ENCODE data around the gene PITHD1. TPM values are rescaled to one million over a fixed set of nuclear protein-coding genes. Genes with fewer than 3 reads are reported as not detected.
"Not testable (repeated sequence)": the region's sequence is repeated elsewhere in the genome, so short reads cannot be mapped to it uniquely, and the experiment has no call there.

The PITHD1 gene
- total and polyA plus RNA-seq, 2 of the 8 experiments (the other 6 are each of a cell fraction or from before 2014, with no cell fraction given), result 67.4 to 68.8 TPM

DNA sequence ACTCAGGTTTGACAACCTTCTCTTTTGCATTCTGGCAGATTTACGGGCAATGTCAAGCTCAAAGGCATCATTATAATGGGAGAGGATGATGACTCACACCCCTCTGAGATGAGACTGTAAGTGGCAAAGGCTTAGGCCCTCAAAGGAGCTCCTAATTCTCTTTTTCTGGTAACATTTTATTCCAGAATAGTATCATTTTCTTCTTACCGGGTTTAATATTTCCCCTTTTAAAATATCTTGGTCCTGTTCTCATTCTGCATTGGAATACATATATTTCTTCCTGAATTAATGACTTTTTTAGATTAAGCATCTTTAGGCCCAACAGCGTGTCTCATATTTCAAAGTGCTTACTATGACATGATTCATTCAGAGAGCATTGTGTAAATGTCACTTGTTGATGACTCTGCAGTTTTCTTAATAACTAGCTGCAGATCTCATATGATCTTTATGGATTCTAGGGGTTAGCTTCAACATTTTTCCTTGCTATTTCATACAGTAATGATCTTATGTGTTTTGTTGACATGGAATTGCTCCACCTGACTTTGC lies 1.7 kb downstream of the PITHD1 start (continued):
- TF ChIP-seq CBX8 (IDR thresholded peaks at IDR 0.05; ENCODE audit: borderline replicate concordance, low read depth, low read length), result no peak
- TF ChIP-seq, protein P1, sequence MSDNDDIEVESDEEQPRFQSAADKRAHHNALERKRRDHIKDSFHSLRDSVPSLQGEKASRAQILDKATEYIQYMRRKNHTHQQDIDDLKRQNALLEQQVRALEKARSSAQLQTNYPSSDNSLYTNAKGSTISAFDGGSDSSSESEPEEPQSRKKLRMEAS (IDR thresholded peaks at IDR 0.05), result no peak
- no peak for TF ChIP-seq RBBP5 (IDR thresholded peaks at IDR 0.05; ENCODE audit: borderline replicate concordance, low read depth, low read length)
- TF ChIP-seq, protein P2, sequence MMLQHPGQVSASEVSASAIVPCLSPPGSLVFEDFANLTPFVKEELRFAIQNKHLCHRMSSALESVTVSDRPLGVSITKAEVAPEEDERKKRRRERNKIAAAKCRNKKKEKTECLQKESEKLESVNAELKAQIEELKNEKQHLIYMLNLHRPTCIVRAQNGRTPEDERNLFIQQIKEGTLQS (IDR thresholded peaks at IDR 0.05; ENCODE audit: insufficient read depth, low read depth, low read length), result no peak

DNA sequence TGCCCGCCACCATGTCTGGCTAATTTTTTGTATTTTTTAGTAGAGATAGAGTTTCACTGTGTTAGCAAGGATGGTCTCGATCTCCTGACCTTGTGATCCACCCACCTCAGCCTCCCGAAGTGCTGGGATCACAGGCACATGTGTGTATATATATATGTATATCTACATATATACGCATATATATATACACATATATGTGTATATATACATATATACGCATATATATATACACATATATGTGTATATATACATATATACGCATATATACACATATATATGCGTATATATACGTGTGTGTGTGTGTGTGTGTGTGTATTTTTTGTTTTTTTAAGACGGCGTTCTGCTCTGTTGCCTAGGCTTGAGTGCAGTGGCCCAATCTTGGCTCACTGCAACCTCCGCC lies 4.9 kb downstream of the PITHD1 start:
- H2BK20ac ChIP-seq (ENCODE audit: low read length); H3K79me1 ChIP-seq (ENCODE audit: low read depth, low read length); H3K14ac ChIP-seq (ENCODE audit: insufficient read length); H2BK5ac ChIP-seq (ENCODE audit: low read depth, low read length); H3K18ac ChIP-seq (ENCODE audit: extremely low read depth, low read length); H3K4ac ChIP-seq (replicated peaks; ENCODE audit: insufficient read length, low read depth, low read length); H4K91ac ChIP-seq (replicated peaks; ENCODE audit: insufficient read length, low read length); H2BK15ac ChIP-seq (ENCODE audit: low read length); FAIRE-seq; H2BK120ac ChIP-seq (replicated peaks; ENCODE audit: low read depth, low read length); H3K9ac ChIP-seq (replicated peaks in 1 of 4; ENCODE audit: extremely low read depth in 1 of 4, low read depth in 3 of 4, low read length in 3 of 4); H3K9me3 ChIP-seq (ENCODE audit: insufficient read depth in 2 of 2, low read depth in 1 of 2, low read length in 1 of 2); H3K4me3 ChIP-seq (ENCODE audit: extremely low read depth in 1 of 4, insufficient read depth in 2 of 4, low read depth in 3 of 4, low read length in 4 of 4); DNase-seq (ENCODE audit: low read depth in 1 of 2, low spot score in 2 of 2); H3K23me2 ChIP-seq (ENCODE audit: low read depth, low read length); H3K56ac ChIP-seq (replicated peaks; ENCODE audit: insufficient read length, low read depth, low read length); H3K27ac ChIP-seq (ENCODE audit: low read depth, low read length); H2BK12ac ChIP-seq (ENCODE audit: low read depth, low read length); H3K4me1 ChIP-seq (replicated peaks in 1 of 4; ENCODE audit: control insufficient read depth in 3 of 4, insufficient read depth in 4 of 4, low read length in 3 of 4); H2AFZ ChIP-seq (ENCODE audit: low read length); H3K23ac ChIP-seq (ENCODE audit: insufficient read length); H3K27me3 ChIP-seq (replicated peaks in 1 of 4; ENCODE audit: control insufficient read depth in 3 of 4, extremely low read depth in 1 of 4, insufficient read depth in 3 of 4, low read length in 3 of 4); H2AK5ac ChIP-seq (ENCODE audit: low read depth, low read length); H4K5ac ChIP-seq (ENCODE audit: insufficient read length, low read depth, low read length); H4K8ac ChIP-seq (ENCODE audit: extremely low read depth, insufficient read depth, low read length); H4K20me1 ChIP-seq (replicated peaks in 1 of 2; ENCODE audit: control insufficient read depth in 1 of 2, insufficient read depth in 2 of 2, low read length in 2 of 2); H3K4me2 ChIP-seq (ENCODE audit: insufficient read depth in 1 of 2, low read depth in 2 of 2, low read length in 2 of 2): not testable (repeated sequence)
- 89% methylated on average over 11 of the region's 11 CpGs; no CpG with 5 or more reads in 1 of the 2 experiments for WGBS, 2 experiments (ENCODE audit: extremely low coverage in 1 of 2, insufficient coverage in 1 of 2, insufficient read length in 1 of 2, insufficient replicate concordance in 2 of 2, low coverage in 1 of 2, low lambda C conversion rate in 2 of 2, missing lambda C conversion rate in 1 of 2)
- peaks cover 12 to 25% of the 10 kb centered on the region in 2 experiments for H3K79me2 ChIP-seq (ENCODE audit: control insufficient read depth in 1 of 2, insufficient read depth in 2 of 2, low read length in 2 of 2)
- ChIA-PET CTCF (ENCODE audit: partially characterized antibody) (interaction anchor here (0.7 to 2.2 kb wide), 6 partner anchors 8 to 255 kb away, joined by 3 to 9 read pairs (median 4); no protein-coding TSS in a partner anchor), POLR2A (ENCODE audit: partially characterized antibody) (interaction anchor here (1.6 to 12.5 kb wide), 2 partner anchors 12 to 87 kb away, joined by 5 to 192 read pairs; partner anchors contain the start of genes GALE and LYPLA2)
- peaks cover 13 to 34% (median 28%) of the 10 kb centered on the region in 4 experiments for H3K36me3 ChIP-seq (ENCODE audit: control insufficient read depth in 2 of 4, insufficient read depth in 4 of 4, low read length in 3 of 4)
